ENCODE results near the gene E2F2.

DNA sequence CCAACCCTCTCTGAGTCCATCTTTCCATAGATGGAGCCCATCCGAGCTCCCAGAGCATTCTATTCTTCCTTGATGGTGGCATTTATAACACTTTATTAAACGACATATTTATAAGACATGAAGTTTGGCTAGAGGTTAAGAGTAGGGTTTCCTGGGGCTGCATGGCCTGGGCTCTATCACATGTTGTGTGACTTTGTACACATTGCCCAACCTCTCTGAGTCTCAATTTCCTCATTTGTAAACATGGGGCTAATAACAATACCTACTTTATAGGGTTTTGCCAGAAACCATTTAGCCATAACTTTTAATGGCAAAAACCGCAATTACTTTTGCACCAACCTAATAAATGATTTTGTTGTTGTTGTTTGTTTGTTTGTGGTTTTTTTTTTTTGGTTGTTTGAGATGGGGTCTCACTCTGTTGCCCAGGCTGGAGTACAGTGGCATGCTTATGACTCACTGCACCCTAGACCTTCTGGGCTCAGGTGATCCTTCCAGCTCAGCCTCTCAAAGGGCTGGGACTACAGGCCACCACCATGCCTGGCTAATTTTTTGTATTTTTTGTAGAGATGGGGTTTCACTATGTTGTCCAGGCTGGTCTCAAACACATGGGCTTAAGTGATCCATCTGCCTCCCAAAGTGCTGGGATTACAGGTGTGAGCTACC is 33.1 kb downstream of the E2F2 start:
- TF ChIP-seq ZNF274 (IDR thresholded peaks at IDR 0.05; ENCODE audit: low read depth, low read length) (no peak), SUZ12 (IDR thresholded peaks at IDR 0.05; ENCODE audit: extremely low read depth, insufficient read depth, insufficient read length) (no peak)

Measured in NT2/D1 (cell line).